Lung (tissue), 12 donors: ENCODE results near the gene CYP2A7. TPM values are rescaled to one million over a fixed set of nuclear protein-coding genes. Genes with fewer than 3 reads are reported as not detected.
"Not testable (repeated sequence)": the region's sequence is repeated elsewhere in the genome, so short reads cannot be mapped to it uniquely, and the experiment has no call there.

Experiments
- ATAC-seq: fragments of 200-7000 bp; cut with Tn5 transposase; one replicate; pipeline ENCODE4 v1.9.1; 2020; ENCODE audit warnings: moderate number of reproducible peaks; ENCODE audit not compliant: insufficient read depth, low FRiP score
- DNase-seq, 3 donors: peaks; one replicate each; pipeline ENCODE4 v3.0.0-alpha.2; 2013 to 2017
- H3K27ac ChIP-seq, 2 donors: one replicate each; pipeline ENCODE4 v1.5.1; 2013; ENCODE audit warnings: mild to moderate bottlenecking in 2 of 2, moderate library complexity in 2 of 2, control low read depth in 1 of 2, inconsistent platforms in 1 of 2, low read depth in 1 of 2, low read length in 1 of 2
- H3K27me3 ChIP-seq, 3 donors: one replicate each; pipeline ENCODE4 v1.5.1; 2013; ENCODE audit warnings: low read length in 2 of 3; ENCODE audit not compliant: control insufficient read depth in 3 of 3, insufficient read depth in 3 of 3
- H3K36me3 ChIP-seq, 4 donors: one replicate each; pipeline ENCODE4 v1.5.1; 2013; ENCODE audit warnings: low read length in 4 of 4, mild to moderate bottlenecking in 1 of 4, moderate library complexity in 1 of 4; ENCODE audit not compliant: control insufficient read depth in 4 of 4, insufficient read depth in 4 of 4
- H3K4me1 ChIP-seq, 5 donors: one replicate each; pipeline ENCODE4 v1.5.1; 2013; ENCODE audit warnings: low read length in 5 of 5, mild to moderate bottlenecking in 2 of 5, moderate library complexity in 1 of 5; ENCODE audit not compliant: control insufficient read depth in 5 of 5, insufficient read depth in 5 of 5
- H3K4me3 ChIP-seq: one replicate; pipeline ENCODE4 v1.5.1; 2013; ENCODE audit warnings: mild to moderate bottlenecking, control low read depth, moderate library complexity
- H3K9ac ChIP-seq, 2 donors: one replicate each; pipeline ENCODE4 v1.5.1; 2013; ENCODE audit warnings: low read length in 2 of 2, control low read depth in 1 of 2; ENCODE audit not compliant: insufficient read depth in 1 of 2
- H3K9me3 ChIP-seq, 4 donors: one replicate each; pipeline ENCODE4 v1.5.1; 2013; ENCODE audit warnings: low read length in 3 of 4, mild to moderate bottlenecking in 1 of 4, moderate library complexity in 1 of 4; ENCODE audit not compliant: control insufficient read depth in 4 of 4, insufficient read depth in 3 of 4
- WGBS, 2 donors: extraction: QIAGEN DNeasy Blood & Tissue Kit; methylation state at CpG; one replicate each; pipeline ENCODE4 v1.1.7; 2013; 5-methylcytosine and 5-hydroxymethylcytosine counted together
- polyA plus RNA-seq, 2 donors: library from polyadenylated mRNA; stranded (reverse); fragments of 200-250 nt; gene quantifications; one replicate each; pipeline ENCODE4 v1.2.1, GENCODE V29; 2013
- total RNA-seq, 2 donors: library from RNA; depleted of rRNA in 1 of 2; stranded (reverse); fragments of >200 nt in 1 of 2; gene quantifications; one replicate each; pipeline ENCODE4 v1.2.1, GENCODE V29; 2014 to 2021
- TF ChIP-seq, protein P1 (sequence below): IDR thresholded peaks from 2 replicates; pipeline ENCODE4 v1.5.1; 2012; ENCODE audit warnings: mild to moderate bottlenecking; ENCODE audit errors: control extremely low read depth, extremely low read depth
- donor health status: control.
- donor health status: control.
- donor health status: Bipolar disorder and iron deficiency.
- donor health status: healthy.
- donor health status: DM: yes; HTN: yes; CAD: no.

CYP2A7 gene
- total and polyA plus RNA-seq, 4 donors = 0.11 to 1.6 (median 0.14) TPM; not detected in 1

- DNase-seq (no peak), ATAC-seq (no peak)
- WGBS, 2 donors = 66 to 82% methylated on average over 4 of the region's 4 CpGs
- H3K27ac ChIP-seq = peak overlapping the region in 1 of 2 donors; percentile 46
- no peaks in the 10 kb centered on the region for H3K36me3 ChIP-seq
- peaks cover 0 to 3% (median 0%) of the 10 kb centered on the region in 4 donors for H3K9me3 ChIP-seq
- peaks cover 0 to 4% (median 0%) of the 10 kb centered on the region in 5 donors for H3K4me1 ChIP-seq
- TF ChIP-seq, protein P1, sequence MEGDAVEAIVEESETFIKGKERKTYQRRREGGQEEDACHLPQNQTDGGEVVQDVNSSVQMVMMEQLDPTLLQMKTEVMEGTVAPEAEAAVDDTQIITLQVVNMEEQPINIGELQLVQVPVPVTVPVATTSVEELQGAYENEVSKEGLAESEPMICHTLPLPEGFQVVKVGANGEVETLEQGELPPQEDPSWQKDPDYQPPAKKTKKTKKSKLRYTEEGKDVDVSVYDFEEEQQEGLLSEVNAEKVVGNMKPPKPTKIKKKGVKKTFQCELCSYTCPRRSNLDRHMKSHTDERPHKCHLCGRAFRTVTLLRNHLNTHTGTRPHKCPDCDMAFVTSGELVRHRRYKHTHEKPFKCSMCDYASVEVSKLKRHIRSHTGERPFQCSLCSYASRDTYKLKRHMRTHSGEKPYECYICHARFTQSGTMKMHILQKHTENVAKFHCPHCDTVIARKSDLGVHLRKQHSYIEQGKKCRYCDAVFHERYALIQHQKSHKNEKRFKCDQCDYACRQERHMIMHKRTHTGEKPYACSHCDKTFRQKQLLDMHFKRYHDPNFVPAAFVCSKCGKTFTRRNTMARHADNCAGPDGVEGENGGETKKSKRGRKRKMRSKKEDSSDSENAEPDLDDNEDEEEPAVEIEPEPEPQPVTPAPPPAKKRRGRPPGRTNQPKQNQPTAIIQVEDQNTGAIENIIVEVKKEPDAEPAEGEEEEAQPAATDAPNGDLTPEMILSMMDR = no peak
- H3K27me3 ChIP-seq = no peaks in the 10 kb centered on the region
- no peak overlapping the region for H3K4me3 ChIP-seq
- no peak overlapping the region for H3K9ac ChIP-seq
Measured at GRCh38 chr19:40920300-40921004, 38.4 kb upstream of the CYP2A7 start.

- H3K9me3 ChIP-seq, H3K27me3 ChIP-seq, H3K36me3 ChIP-seq, H3K9ac ChIP-seq, H3K4me1 ChIP-seq, ATAC-seq, DNase-seq, H3K4me3 ChIP-seq, H3K27ac ChIP-seq: not testable (repeated sequence)
- WGBS, 2 donors = 82 to 86% methylated on average over 7 of the region's 7 CpGs
Measured at GRCh38 chr19:40919530-40920299, 37.7 kb upstream of the CYP2A7 start.

- H3K4me1 ChIP-seq, H3K9me3 ChIP-seq, H3K9ac ChIP-seq, ATAC-seq, H3K27me3 ChIP-seq, H3K4me3 ChIP-seq, H3K36me3 ChIP-seq, H3K27ac ChIP-seq, DNase-seq: not testable (repeated sequence)
- 58 to 61% methylated on average over 2 of the region's 2 CpGs for WGBS, 2 donors
Measured at GRCh38 chr19:40918303-40918702, 36.3 kb upstream of the CYP2A7 start.

GRCh38 chr19:40908976-40909375 lies 26.9 kb upstream of the CYP2A7 start:
- Histone ChIP-seq H3K27ac (no peak overlapping the region), H3K9ac (no peak overlapping the region), H3K4me3 (no peak overlapping the region), H3K36me3 (no peaks in the 10 kb centered on the region), H3K9me3 (peaks cover 0 to 3% (median 0%) of the 10 kb centered on the region in 4 donors), H3K27me3 (no peaks in the 10 kb centered on the region), H3K4me1 (peaks cover 0 to 4% (median 0%) of the 10 kb centered on the region in 5 donors)
- DNase-seq (peak in 1 of 3 donors; percentile 60), ATAC-seq (no peak)
- 53 to 54% methylated on average over 6 of the region's 6 CpGs for WGBS, 2 donors
- TF ChIP-seq, protein P1 = no peak
